NCI-H2107 treated with DMSO at 0.1 percent for 48 hours (cell line): ENCODE data around the gene SOCS3.
"Not testable (repeated sequence)": the region's sequence is repeated elsewhere in the genome, so short reads cannot be mapped to it uniquely, and the experiment has no call there.

Source experiments
- DNase-seq: peaks from one replicate; lab custom pipeline; 2025; ENCODE audit not compliant: unreplicated experiment; lab: John Stamatoyannopoulos, UW

SOCS3 gene

GRCh38 chr17:78332991-78333390 is 26.9 kb downstream of the SOCS3 start:
- DNase-seq = no peak

GRCh38 chr17:78331355-78331754 is 28.5 kb downstream of the SOCS3 start:
- DNase-seq = not testable (repeated sequence)

- no peak for DNase-seq
Observed at GRCh38 chr17:78330570-78331224, 29.2 kb downstream of the SOCS3 start.

GRCh38 chr17:78329263-78330059 is 30.4 kb downstream of the SOCS3 start:
- no peak for DNase-seq

GRCh38 chr17:78327880-78328279 is 32.0 kb downstream of the SOCS3 start:
- no peak for DNase-seq

GRCh38 chr17:78325076-78325687 is 34.7 kb downstream of the SOCS3 start:
- DNase-seq = no peak

GRCh38 chr17:78324391-78325075 is 35.3 kb downstream of the SOCS3 start:
- no peak for DNase-seq

- no peak for DNase-seq
Observed at GRCh38 chr17:78323826-78324390, 36.0 kb downstream of the SOCS3 start.

- no peak for DNase-seq
Observed at GRCh38 chr17:78322858-78323455, 36.9 kb downstream of the SOCS3 start.

GRCh38 chr17:78322327-78322857 is 37.5 kb downstream of the SOCS3 start:
- DNase-seq = no peak

GRCh38 chr17:78318843-78319242 is 41.0 kb downstream of the SOCS3 start:
- no peak for DNase-seq

GRCh38 chr17:78318407-78318806 is 41.5 kb downstream of the SOCS3 start:
- no peak for DNase-seq

GRCh38 chr17:78317794-78318400 is 42.0 kb downstream of the SOCS3 start:
- DNase-seq = no peak

- DNase-seq = no peak
Observed at GRCh38 chr17:78316867-78317789, 42.7 kb downstream of the SOCS3 start.

- no peak for DNase-seq
Observed at GRCh38 chr17:78316115-78316866, 43.6 kb downstream of the SOCS3 start.

- DNase-seq = no peak
Observed at GRCh38 chr17:78315355-78316114, 44.3 kb downstream of the SOCS3 start.

GRCh38 chr17:78314683-78315354 is 45.1 kb downstream of the SOCS3 start:
- no peak for DNase-seq
